Type B pancreatic cell (in vitro differentiated cells): ENCODE data around the gene AOX1. TPM values are rescaled to one million over a fixed set of nuclear protein-coding genes. Genes with fewer than 3 reads are reported as not detected.
"Not testable (repeated sequence)": the region's sequence is repeated elsewhere in the genome, so short reads cannot be mapped to it uniquely, and the experiment has no call there.

Source experiments
- DNase-seq: peaks from one replicate; pipeline ENCODE4 v3.0.0; 2021; ENCODE audit warnings: mixed read lengths; ENCODE audit not compliant: unreplicated experiment; ENCODE audit errors: extremely low spot score
- H3K27ac Mint-ChIP-seq: 2 replicates; pipeline ENCODE4 v1.8.0; 2021; ENCODE audit warnings: mild to moderate bottlenecking, mixed read lengths
- H3K27me3 Mint-ChIP-seq: 2 replicates; pipeline ENCODE4 v1.8.0; 2021; ENCODE audit warnings: mixed read lengths
- H3K36me3 Mint-ChIP-seq: 2 replicates; pipeline ENCODE4 v1.8.0; 2021; ENCODE audit warnings: mixed read lengths
- H3K4me1 Mint-ChIP-seq: one replicate; pipeline ENCODE4 v1.8.0; 2021; ENCODE audit warnings: mixed read lengths; ENCODE audit not compliant: unreplicated experiment
- H3K4me3 Mint-ChIP-seq: 2 replicates; pipeline ENCODE4 v1.8.0; 2021; ENCODE audit warnings: mild to moderate bottlenecking, mixed read lengths
- H3K9me3 Mint-ChIP-seq: 2 replicates; pipeline ENCODE4 v1.8.0; 2021; ENCODE audit warnings: mixed read lengths
- CTCF ChIP-seq: fragments of 200-600 bp; sonication (generic); conservative IDR thresholded peaks from 2 replicates; pipeline ENCODE4 v1.5.0; 2021; ENCODE audit warnings: antibody characterized with exemption, mild to moderate bottlenecking
- total RNA-seq: library from RNA; stranded (reverse); gene quantifications from 2 replicates; pipeline ENCODE4 v1.2.1, GENCODE V29; 2021; ENCODE audit warnings: low replicate concordance

AOX1 gene
- total RNA-seq, 1 donor from 2014 or later = 6.4 TPM

- peak overlapping the region; percentile 54 for H3K27ac Mint-ChIP-seq
- no peak for DNase-seq
- TF ChIP-seq CTCF = no peak
- H3K4me1 Mint-ChIP-seq = peaks cover 17% of the 10 kb centered on the region
- H3K27me3 Mint-ChIP-seq = no peaks in the 10 kb centered on the region
- peaks cover 4% of the 10 kb centered on the region for H3K9me3 Mint-ChIP-seq
- no peaks in the 10 kb centered on the region for H3K36me3 Mint-ChIP-seq
- H3K4me3 Mint-ChIP-seq = no peak overlapping the region
These were observed 18.2 kb downstream of the AOX1 start for GRCh38 chr2:200603972-200604371.

DNA sequence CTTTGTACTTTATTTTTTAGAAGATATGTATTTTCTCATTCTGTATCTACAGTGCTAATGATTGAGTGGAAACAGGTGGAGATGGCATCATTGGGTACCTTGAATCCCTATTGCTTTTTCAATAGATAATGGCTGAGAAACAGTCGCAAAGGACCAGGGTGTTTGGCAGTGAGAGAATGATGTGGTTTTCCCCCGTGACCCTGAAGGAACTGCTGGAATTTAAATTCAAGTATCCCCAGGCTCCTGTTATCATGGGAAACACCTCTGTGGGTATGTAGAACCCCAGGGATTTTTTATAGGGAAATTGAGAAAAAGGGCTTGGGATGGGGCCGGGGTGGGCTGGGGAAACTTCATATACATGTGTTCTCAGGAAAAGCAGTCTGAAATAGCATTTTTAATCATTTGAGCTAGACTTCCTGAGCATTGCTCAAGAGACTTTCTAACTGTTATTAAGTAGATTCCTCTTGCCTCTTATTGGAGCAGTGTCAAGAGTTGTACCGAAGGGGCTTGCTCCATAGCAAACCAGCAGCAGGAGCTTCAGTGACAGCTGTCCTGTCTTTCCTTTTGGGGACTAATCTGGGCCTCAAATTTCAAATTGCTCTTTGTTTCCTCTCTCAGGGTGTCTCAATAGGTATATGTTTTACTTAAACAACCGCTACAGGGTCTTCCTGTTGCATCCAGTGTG lies 18.9 kb downstream of the AOX1 start:
- Mint-ChIP-seq H3K4me3 (no peak overlapping the region), H3K27ac (peak overlapping the region; percentile 54), H3K36me3 (no peaks in the 10 kb centered on the region), H3K4me1 (peaks cover 17% of the 10 kb centered on the region), H3K9me3 (peaks cover 4% of the 10 kb centered on the region), H3K27me3 (no peaks in the 10 kb centered on the region)
- no peak for TF ChIP-seq CTCF
- no peak for DNase-seq

GRCh38 chr2:200608341-200609027 lies 22.7 kb downstream of the AOX1 start:
- Mint-ChIP-seq H3K4me1 (no peaks in the 10 kb centered on the region), H3K27ac (peak overlapping the region; percentile 88), H3K27me3 (no peaks in the 10 kb centered on the region), H3K36me3 (no peaks in the 10 kb centered on the region), H3K4me3 (peak overlapping the region; percentile 24), H3K9me3 (peaks cover 4% of the 10 kb centered on the region)
- no peak for TF ChIP-seq CTCF
- no peak for DNase-seq

DNA sequence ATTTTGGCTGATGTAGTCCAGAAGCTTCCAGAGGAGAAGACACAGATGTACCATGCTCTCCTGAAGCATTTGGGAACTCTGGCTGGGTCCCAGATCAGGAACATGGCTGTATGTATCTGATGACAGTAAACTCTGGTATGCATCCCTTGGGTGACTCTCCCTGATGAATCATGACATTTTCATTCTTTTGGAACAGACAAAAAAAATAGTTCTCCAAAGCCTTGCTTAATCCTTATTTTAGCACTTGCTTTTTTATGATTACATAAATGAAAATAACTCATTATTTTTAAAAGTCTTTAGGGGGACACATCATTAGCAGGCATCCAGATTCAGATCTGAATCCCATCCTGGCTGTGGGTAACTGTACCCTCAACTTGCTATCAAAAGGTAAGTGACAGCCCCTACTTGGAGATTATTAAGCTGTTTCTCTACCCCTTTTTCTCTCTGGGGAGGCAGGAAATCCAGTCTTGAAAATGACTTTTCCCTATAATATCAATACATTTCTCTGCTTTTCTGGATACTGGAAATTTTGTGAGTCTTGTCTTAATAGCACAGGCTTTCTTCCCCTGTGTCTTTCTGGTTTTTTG lies 23.3 kb downstream of the AOX1 start:
- Mint-ChIP-seq H3K4me3 (no peak overlapping the region), H3K4me1 (no peaks in the 10 kb centered on the region), H3K27me3 (no peaks in the 10 kb centered on the region), H3K9me3 (peaks cover 4% of the 10 kb centered on the region), H3K27ac (peak overlapping the region; percentile 88), H3K36me3 (no peaks in the 10 kb centered on the region)
- TF ChIP-seq CTCF = no peak
- no peak for DNase-seq

DNA sequence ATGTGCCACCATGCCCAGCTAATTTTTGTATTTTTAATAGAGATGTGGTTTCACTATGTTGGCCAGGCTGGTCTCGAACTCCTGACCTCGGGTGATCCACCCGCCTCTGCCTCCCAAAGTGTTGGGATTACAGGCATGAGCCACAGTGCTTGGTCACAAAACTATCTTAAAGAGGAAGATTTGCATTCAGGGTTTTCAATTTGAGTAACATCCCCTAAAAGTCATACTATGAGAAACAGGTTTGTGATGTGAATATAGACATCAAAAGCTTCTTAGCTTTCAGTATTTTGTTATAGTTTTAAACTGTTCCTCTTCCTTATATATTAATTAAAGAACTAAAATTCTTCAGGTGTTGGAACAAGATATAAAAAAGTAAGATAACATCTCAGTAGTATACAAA lies 24.4 kb downstream of the AOX1 start:
- not testable (repeated sequence) for H3K4me1 Mint-ChIP-seq, H3K27ac Mint-ChIP-seq, H3K27me3 Mint-ChIP-seq, H3K9me3 Mint-ChIP-seq, H3K36me3 Mint-ChIP-seq, H3K4me3 Mint-ChIP-seq, DNase-seq

DNA sequence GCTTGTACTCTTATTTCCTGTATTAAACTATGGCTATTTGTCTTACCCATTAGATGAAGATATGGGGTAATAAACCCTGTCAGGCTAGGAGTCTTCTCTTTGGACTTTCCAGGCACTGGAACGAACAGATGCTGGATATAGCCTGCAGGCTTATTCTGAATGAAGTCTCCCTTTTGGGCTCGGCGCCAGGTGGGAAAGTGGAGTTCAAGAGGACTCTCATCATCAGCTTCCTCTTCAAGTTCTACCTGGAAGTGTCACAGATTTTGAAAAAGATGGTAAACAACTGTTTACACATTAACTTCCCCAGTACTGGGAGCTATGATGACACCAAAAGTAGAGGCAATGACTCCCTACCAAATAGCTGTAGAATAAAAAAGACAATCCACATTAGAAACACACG lies 27.9 kb downstream of the AOX1 start:
- Mint-ChIP-seq H3K9me3 (no peaks in the 10 kb centered on the region), H3K27me3 (no peaks in the 10 kb centered on the region), H3K4me3 (no peak overlapping the region), H3K27ac (no peak overlapping the region), H3K4me1 (peaks cover 4% of the 10 kb centered on the region), H3K36me3 (no peaks in the 10 kb centered on the region)
- DNase-seq = no peak
- TF ChIP-seq CTCF = no peak
